OCI-LY7 (cell line): ENCODE results near the gene GALNT11. TPM values are rescaled to one million over a fixed set of nuclear protein-coding genes. Genes with fewer than 3 reads are reported as not detected.
"Not testable (repeated sequence)": the region's sequence is repeated elsewhere in the genome, so short reads cannot be mapped to it uniquely, and the experiment has no call there.

Experiments used
- BruUV-seq: library from RNA; stranded (reverse); fragments of 400-500 nt; replicated peaks from 2 replicates; lab custom pipeline; 2021; lab: Mats Ljungman, UMichigan
- CTCF ChIA-PET: fragments of 300-600 bp; sonication (Branson Sonifier 250); formaldehyde crosslinking; loops from one replicate; lab custom pipeline; 2022; ENCODE audit warnings: antibody characterized with exemption; ENCODE audit not compliant: unreplicated experiment; lab: Charles Lee
- POLR2A ChIA-PET: fragments of 300-600 bp; sonication (Branson Sonifier 250); formaldehyde crosslinking; loops from one replicate; lab custom pipeline; 2022; ENCODE audit warnings: antibody characterized with exemption; lab: Charles Lee
- DNase-seq: peaks from one replicate; pipeline ENCODE4 v3.0.0-alpha.2; 2015; ENCODE audit warnings: low spot score
- H2AFZ ChIP-seq: fragments of 200-600 bp; sonication (generic), shearing (Covaris generic); 2 replicates; pipeline ENCODE4 v1.6.1; 2014; ENCODE audit warnings: mild to moderate bottlenecking, antibody characterized with exemption, low read length, moderate library complexity
- H3K27ac ChIP-seq: fragments of 200-600 bp; sonication (generic); 2 replicates; pipeline ENCODE4 v1.5.1; 2014; ENCODE audit warnings: mixed run types, low read depth, mild to moderate bottlenecking, moderate library complexity, low read length, inconsistent platforms; ENCODE audit not compliant: poor library complexity, severe bottlenecking
- H3K36me3 ChIP-seq: fragments of 200-600 bp; sonication (generic); 2 replicates; pipeline ENCODE4 v1.6.1; 2014; ENCODE audit warnings: mild to moderate bottlenecking, antibody characterized with exemption, low read length, moderate library complexity, mixed read lengths; ENCODE audit not compliant: insufficient read depth
- H3K4me1 ChIP-seq: fragments of 200-600 bp; sonication (generic); 2 replicates; pipeline ENCODE4 v1.5.1; 2014; ENCODE audit warnings: mild to moderate bottlenecking, low read length; ENCODE audit not compliant: insufficient read depth, poor library complexity, severe bottlenecking
- H3K4me2 ChIP-seq: fragments of 200-600 bp; sonication (generic); 2 replicates; pipeline ENCODE4 v1.6.1; 2014; ENCODE audit warnings: mild to moderate bottlenecking, low read length
- H3K4me3 ChIP-seq: fragments of 200-600 bp; sonication (generic); 2 replicates; pipeline ENCODE4 v1.5.1; 2014; ENCODE audit warnings: mild to moderate bottlenecking, low read depth, low read length; ENCODE audit not compliant: poor library complexity, severe bottlenecking
- H3K79me2 ChIP-seq: fragments of 200-600 bp; sonication (generic); 2 replicates; pipeline ENCODE4 v1.6.1; 2016; ENCODE audit warnings: low read depth, mild to moderate bottlenecking, low read length, moderate library complexity, mixed read lengths; ENCODE audit not compliant: insufficient read depth
- H3K9me2 ChIP-seq: fragments of 200-600 bp; sonication (generic); 2 replicates; pipeline ENCODE4 v1.6.1; 2016; ENCODE audit warnings: mild to moderate bottlenecking, low read length, mixed read lengths; ENCODE audit not compliant: insufficient read depth
- H3K9me3 ChIP-seq: fragments of 200-600 bp; sonication (generic); 2 replicates; pipeline ENCODE4 v1.6.1; 2014; ENCODE audit warnings: mild to moderate bottlenecking, mixed run types, low read length, mixed read lengths
- H4K20me1 ChIP-seq: fragments of 200-600 bp; sonication (generic); 2 replicates; pipeline ENCODE4 v1.6.1; 2014; ENCODE audit warnings: mild to moderate bottlenecking, antibody characterized with exemption, low read length, moderate library complexity, mixed read lengths; ENCODE audit not compliant: insufficient read depth
- CTCF ChIP-seq: fragments of 200-600 bp; sonication (generic); conservative IDR thresholded peaks from 2 replicates; pipeline ENCODE4 v1.5.1; 2014; ENCODE audit warnings: mild to moderate bottlenecking, antibody characterized with exemption, low read length, moderate library complexity, mixed read lengths
- EZH2phosphoT487 ChIP-seq: fragments of 200-600 bp; sonication (generic); IDR thresholded peaks from 2 replicates; pipeline ENCODE4 v1.6.1; 2018; ENCODE audit warnings: low read depth, borderline replicate concordance, mild to moderate bottlenecking, mixed run types, antibody characterized with exemption, low read length, moderate library complexity, mixed read lengths
- intact Hi-C: fragments of 100-400 bp; cut with micrococcal nuclease; formaldehyde crosslinking; loops from one replicate; pipeline ENCODE4 v1.10.0; 2022; ENCODE audit not compliant: unreplicated experiment
- total RNA-seq, 2 experiments: library from RNA; depleted of rRNA in 1 of 2; stranded (reverse); fragments of >200 nt in 1 of 2; shearing (Covaris generic) in 1 of 2; gene quantifications; 2 replicates each; pipeline ENCODE4 v1.2.3, GENCODE V29; 2014 to 2022

GALNT11 gene
- total RNA-seq, 2 experiments from 2014 or later = not detected

GRCh38 chr7:152035817-152036216 is 10.3 kb downstream of the GALNT11 start:
- H3K4me3 ChIP-seq = no peak overlapping the region
- no peak overlapping the region for H3K4me2 ChIP-seq
- H3K4me1 ChIP-seq = no peaks in the 10 kb centered on the region
- TF ChIP-seq CTCF (no peak), EZH2phosphoT487 (no peak)
- no TSS peak for BruUV-seq
- no peaks in the 10 kb centered on the region for H3K79me2 ChIP-seq
- no peak overlapping the region for H3K27ac ChIP-seq
- ChIA-PET POLR2A (no interaction called here), CTCF (no interaction called here)
- H3K36me3 ChIP-seq = no peaks in the 10 kb centered on the region
- DNase-seq = no peak
- H3K9me3 ChIP-seq = no peaks in the 10 kb centered on the region
- intact Hi-C loops = loop anchor here (10.0 kb wide), 1 partner anchor 171 kb away; no protein-coding TSS in a partner anchor
- H4K20me1 ChIP-seq = no peaks in the 10 kb centered on the region
- no peaks in the 10 kb centered on the region for H3K9me2 ChIP-seq
- no peak overlapping the region for H2AFZ ChIP-seq

DNA sequence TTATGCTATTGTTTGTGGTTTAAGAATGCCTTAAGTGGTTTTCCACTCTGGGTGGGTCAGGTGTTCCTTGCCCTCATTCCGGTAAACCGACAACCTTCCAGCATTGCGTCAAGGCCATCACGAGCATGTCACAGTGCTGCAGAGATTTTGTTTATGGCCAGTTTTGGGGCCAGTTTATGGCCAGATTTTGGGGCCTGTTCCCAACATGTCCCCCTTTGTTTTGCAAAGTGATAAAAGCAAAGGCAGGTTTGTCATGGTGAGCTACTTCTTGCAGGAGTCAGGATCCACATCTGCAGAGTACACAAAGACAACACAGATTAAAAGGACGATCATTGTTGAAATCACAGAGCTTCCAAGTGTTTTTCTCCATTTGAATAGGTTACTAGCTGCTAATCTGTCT is 12.9 kb downstream of the GALNT11 start:
- not testable (repeated sequence) for BruUV-seq

DNA sequence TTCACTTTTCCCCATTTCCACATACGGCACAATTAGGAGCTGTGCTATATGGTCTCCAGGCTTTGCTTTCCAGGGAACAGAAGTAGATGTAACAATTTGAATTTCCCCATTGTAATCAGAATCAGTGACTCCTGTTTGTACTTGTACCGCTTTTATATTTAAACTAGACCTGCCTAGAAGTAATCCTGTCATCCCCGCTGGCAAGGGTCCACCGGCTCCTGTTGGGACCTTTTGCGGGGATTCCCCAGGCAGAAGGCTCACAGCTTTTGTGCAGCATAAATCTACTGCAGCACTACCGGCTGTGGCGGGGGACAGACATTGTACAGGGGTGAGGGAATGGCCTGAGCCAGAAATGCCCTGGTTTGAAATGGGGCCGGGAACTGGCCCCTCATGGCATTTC is 17.6 kb downstream of the GALNT11 start:
- H3K36me3 ChIP-seq, H4K20me1 ChIP-seq, H3K4me3 ChIP-seq, H3K4me1 ChIP-seq, H3K4me2 ChIP-seq, DNase-seq, CTCF ChIA-PET, H3K9me2 ChIP-seq, H2AFZ ChIP-seq, H3K27ac ChIP-seq, H3K9me3 ChIP-seq, intact Hi-C loops, POLR2A ChIA-PET, BruUV-seq, H3K79me2 ChIP-seq: not testable (repeated sequence)

More for the DNA sequence above, 12.9 kb downstream of the GALNT11 start:
- H2AFZ ChIP-seq, POLR2A ChIA-PET, H3K27ac ChIP-seq, H3K4me3 ChIP-seq, H3K4me2 ChIP-seq, H3K79me2 ChIP-seq, H4K20me1 ChIP-seq, H3K9me3 ChIP-seq, H3K36me3 ChIP-seq, H3K9me2 ChIP-seq, CTCF ChIA-PET, H3K4me1 ChIP-seq, DNase-seq: not testable (repeated sequence)
- intact Hi-C loops = loop anchor here (10.0 kb wide), 1 partner anchor 174 kb away; no protein-coding TSS in a partner anchor

GRCh38 chr7:152044909-152045308 is 19.4 kb downstream of the GALNT11 start:
- DNase-seq, H3K36me3 ChIP-seq, H3K9me2 ChIP-seq, CTCF ChIA-PET, H3K27ac ChIP-seq, H3K4me1 ChIP-seq, H3K79me2 ChIP-seq, POLR2A ChIA-PET, H2AFZ ChIP-seq, H3K4me2 ChIP-seq, BruUV-seq, intact Hi-C loops, H3K9me3 ChIP-seq, H3K4me3 ChIP-seq, H4K20me1 ChIP-seq: not testable (repeated sequence)
